Measurements from ENCODE around the gene CS. TPM values are rescaled to one million over a fixed set of nuclear protein-coding genes. Genes with fewer than 3 reads are reported as not detected.

The CS gene
- total RNA-seq, 1 experiment from 2014 or later = 250 TPM

- Histone ChIP-seq H2BK15ac (ENCODE audit: low read depth, low read length) (no peak overlapping the region), H3K79me2 (ENCODE audit: insufficient read depth, low read length) (no peaks in the 10 kb centered on the region), H3K18ac (ENCODE audit: insufficient read length, low read depth, low read length) (no peak overlapping the region), H3K9me3 (ENCODE audit: control insufficient read depth, low read depth, low read length) (no peaks in the 10 kb centered on the region), H4K8ac (replicated peaks; ENCODE audit: insufficient read length, low read depth, low read length) (no peak overlapping the region), H2AK5ac (ENCODE audit: insufficient read length, low read length) (no peak overlapping the region), H3K4ac (ENCODE audit: low read depth, low read length) (no peak overlapping the region), H3K4me2 (ENCODE audit: insufficient read depth, insufficient read length, low read length) (no peak overlapping the region), H3T11ph (ENCODE audit: low read length) (no peak overlapping the region), H3K23me2 (ENCODE audit: insufficient read length, low read depth, low read length, poor library complexity, severe bottlenecking) (no peaks in the 10 kb centered on the region), H3K27ac (ENCODE audit: insufficient read length, low read depth, low read length) (no peak overlapping the region), H2BK5ac (ENCODE audit: insufficient read length, low read length) (no peak overlapping the region), H3K4me1 (ENCODE audit: insufficient read depth, low read length) (no peaks in the 10 kb centered on the region), H3K27me3 (ENCODE audit: insufficient read depth, low read length) (no peaks in the 10 kb centered on the region), H2BK20ac (ENCODE audit: low read depth, low read length, poor library complexity, severe bottlenecking) (no peak overlapping the region), H3K56ac (ENCODE audit: insufficient read length, low read depth, low read length) (no peak overlapping the region), H3K79me1 (ENCODE audit: insufficient read depth, low read depth, low read length, poor library complexity, severe bottlenecking) (no peaks in the 10 kb centered on the region), H2BK12ac (ENCODE audit: insufficient read length, low read depth, low read length) (no peak overlapping the region), H4K5ac (ENCODE audit: insufficient read length, low read depth, low read length) (no peak overlapping the region), H3K9ac (ENCODE audit: extremely low read depth, insufficient read length, low read length) (no peak overlapping the region), H2BK120ac (ENCODE audit: low read depth, low read length, poor library complexity, severe bottlenecking) (no peak overlapping the region), H4K20me1 (ENCODE audit: control insufficient read depth, insufficient read depth, insufficient read length) (no peaks in the 10 kb centered on the region), H2AFZ (ENCODE audit: low read length) (no peak overlapping the region), H4K91ac (ENCODE audit: insufficient read length, low read depth, low read length) (no peak overlapping the region), H3K14ac (ENCODE audit: insufficient read depth, low read length) (no peak overlapping the region), H3K23ac (ENCODE audit: insufficient read length, low read depth, low read length) (no peak overlapping the region)
- peaks cover 13% of the 10 kb centered on the region for H3K27me3 Mint-ChIP-seq (ENCODE audit: low read depth)
- peaks cover 11 to 22% (median 18%) of the 10 kb centered on the region in 3 experiments; a peak in 6 of 7 replicates for H3K36me3 Mint-ChIP-seq (ENCODE audit: insufficient read depth in 1 of 3, low read depth in 3 of 3)
- no CpG with 5 or more reads among the region's 6 CpGs for WGBS (ENCODE audit: extremely low coverage, insufficient read length, low lambda C conversion rate)
- no peaks in the 10 kb centered on the region for H3K9me3 Mint-ChIP-seq
- peaks cover 2 to 10% of the 10 kb centered on the region in 2 experiments; a peak in 1 of 4 replicates for H3K4me1 Mint-ChIP-seq
- DNase-seq = no peak
- TF ChIP-seq CTCF (conservative IDR thresholded peaks at IDR 0.05) = no peak
- H3K27ac Mint-ChIP-seq = no peak overlapping the region; a peak in 1 of 7 replicates
- no peak overlapping the region for H3K4me3 Mint-ChIP-seq
Observed at GRCh38 chr12:56236091-56236490, 64.0 kb downstream of the CS start.

Measured in H9 (cell line).